ENCODE measurements around the gene OR7G2. TPM values are rescaled to one million over a fixed set of nuclear protein-coding genes. Genes with fewer than 3 reads are reported as not detected.

The OR7G2 gene
- total RNA-seq, 1 experiment from 2014 or later = not detected

DNA sequence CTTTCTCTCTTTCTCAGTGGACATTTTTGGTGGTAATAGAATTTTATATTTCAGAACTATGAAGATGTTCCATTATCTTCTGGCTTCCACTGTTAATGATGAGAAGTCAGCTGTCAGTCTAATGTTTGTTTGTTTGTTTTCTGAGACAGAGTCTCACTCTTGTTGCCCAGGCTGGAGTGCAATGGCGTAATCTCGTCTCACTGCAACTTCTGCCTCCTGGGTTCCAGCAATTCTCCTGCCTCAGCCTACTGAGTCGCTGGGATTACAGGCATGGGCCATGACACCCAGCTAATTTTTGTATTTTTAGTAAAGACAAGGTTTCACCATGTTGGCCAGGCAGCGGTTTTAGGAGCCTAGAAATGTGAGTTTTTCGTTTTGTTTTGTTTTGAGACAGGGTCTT, 37.6 kb upstream of the OR7G2 start:
- Histone ChIP-seq H3K27me3 (ENCODE audit: insufficient read depth, low read length) (no peaks in the 10 kb centered on the region), H4K8ac (replicated peaks; ENCODE audit: insufficient read length, low read depth, low read length) (no peak overlapping the region), H3K18ac (ENCODE audit: insufficient read length, low read depth, low read length) (no peak overlapping the region), H2AK5ac (ENCODE audit: insufficient read length, low read length) (no peak overlapping the region), H3K79me1 (ENCODE audit: insufficient read depth, low read depth, low read length, poor library complexity, severe bottlenecking) (peaks cover 10% of the 10 kb centered on the region), H3K9ac (ENCODE audit: extremely low read depth, insufficient read length, low read length) (no peak overlapping the region), H3K27ac (ENCODE audit: insufficient read length, low read depth, low read length) (no peak overlapping the region), H3K23me2 (ENCODE audit: insufficient read length, low read depth, low read length, poor library complexity, severe bottlenecking) (peaks cover 1% of the 10 kb centered on the region), H4K20me1 (ENCODE audit: control insufficient read depth, insufficient read depth, insufficient read length) (no peaks in the 10 kb centered on the region), H3K56ac (ENCODE audit: insufficient read length, low read depth, low read length) (no peak overlapping the region), H3K14ac (ENCODE audit: insufficient read depth, low read length) (no peak overlapping the region), H3T11ph (ENCODE audit: low read length) (no peak overlapping the region), H2BK12ac (ENCODE audit: insufficient read length, low read depth, low read length) (no peak overlapping the region), H2AFZ (ENCODE audit: low read length) (no peak overlapping the region), H3K23ac (ENCODE audit: insufficient read length, low read depth, low read length) (no peak overlapping the region), H2BK15ac (ENCODE audit: low read depth, low read length) (no peak overlapping the region), H4K91ac (ENCODE audit: insufficient read length, low read depth, low read length) (no peak overlapping the region), H3K4me1 (ENCODE audit: insufficient read depth, low read length) (no peaks in the 10 kb centered on the region), H3K4me2 (ENCODE audit: insufficient read depth, insufficient read length, low read length) (no peak overlapping the region), H3K79me2 (ENCODE audit: insufficient read depth, low read length) (peaks cover 76% of the 10 kb centered on the region), H3K4ac (ENCODE audit: low read depth, low read length) (no peak overlapping the region), H2BK120ac (ENCODE audit: low read depth, low read length, poor library complexity, severe bottlenecking) (no peak overlapping the region), H4K5ac (ENCODE audit: insufficient read length, low read depth, low read length) (no peak overlapping the region), H3K9me3 (ENCODE audit: control insufficient read depth, low read depth, low read length) (peaks cover 11% of the 10 kb centered on the region), H2BK5ac (ENCODE audit: insufficient read length, low read length) (no peak overlapping the region), H2BK20ac (ENCODE audit: low read depth, low read length, poor library complexity, severe bottlenecking) (no peak overlapping the region)
- H3K9me3 Mint-ChIP-seq = peaks cover 58 to 82% of the 10 kb centered on the region in 2 experiments
- H3K27ac Mint-ChIP-seq = no peak overlapping the region
- H3K4me1 Mint-ChIP-seq = peaks cover 19 to 25% of the 10 kb centered on the region in 2 experiments
- DNase-seq = no peak
- H3K36me3 Mint-ChIP-seq (ENCODE audit: insufficient read depth in 1 of 3, low read depth in 3 of 3) = peaks cover 68 to 85% (median 84%) of the 10 kb centered on the region in 3 experiments
- TF ChIP-seq, protein P1, sequence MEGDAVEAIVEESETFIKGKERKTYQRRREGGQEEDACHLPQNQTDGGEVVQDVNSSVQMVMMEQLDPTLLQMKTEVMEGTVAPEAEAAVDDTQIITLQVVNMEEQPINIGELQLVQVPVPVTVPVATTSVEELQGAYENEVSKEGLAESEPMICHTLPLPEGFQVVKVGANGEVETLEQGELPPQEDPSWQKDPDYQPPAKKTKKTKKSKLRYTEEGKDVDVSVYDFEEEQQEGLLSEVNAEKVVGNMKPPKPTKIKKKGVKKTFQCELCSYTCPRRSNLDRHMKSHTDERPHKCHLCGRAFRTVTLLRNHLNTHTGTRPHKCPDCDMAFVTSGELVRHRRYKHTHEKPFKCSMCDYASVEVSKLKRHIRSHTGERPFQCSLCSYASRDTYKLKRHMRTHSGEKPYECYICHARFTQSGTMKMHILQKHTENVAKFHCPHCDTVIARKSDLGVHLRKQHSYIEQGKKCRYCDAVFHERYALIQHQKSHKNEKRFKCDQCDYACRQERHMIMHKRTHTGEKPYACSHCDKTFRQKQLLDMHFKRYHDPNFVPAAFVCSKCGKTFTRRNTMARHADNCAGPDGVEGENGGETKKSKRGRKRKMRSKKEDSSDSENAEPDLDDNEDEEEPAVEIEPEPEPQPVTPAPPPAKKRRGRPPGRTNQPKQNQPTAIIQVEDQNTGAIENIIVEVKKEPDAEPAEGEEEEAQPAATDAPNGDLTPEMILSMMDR (conservative IDR thresholded peaks at IDR 0.05) = no peak
- no CpG with 5 or more reads among the region's 5 CpGs for WGBS (ENCODE audit: extremely low coverage, insufficient read length, low lambda C conversion rate)
- no peak overlapping the region for H3K4me3 Mint-ChIP-seq
- no peaks in the 10 kb centered on the region for H3K27me3 Mint-ChIP-seq (ENCODE audit: low read depth)
